ENCODE measurements around the gene CTNND1.

CTNND1 gene

GRCh38 chr11:57804466-57804865, 42.9 kb downstream of the CTNND1 start:
- no peaks in the 10 kb centered on the region for H4K20me1 ChIP-seq (ENCODE audit: insufficient read depth, low read length, poor library complexity, severe bottlenecking)
- TF ChIP-seq, protein P1, sequence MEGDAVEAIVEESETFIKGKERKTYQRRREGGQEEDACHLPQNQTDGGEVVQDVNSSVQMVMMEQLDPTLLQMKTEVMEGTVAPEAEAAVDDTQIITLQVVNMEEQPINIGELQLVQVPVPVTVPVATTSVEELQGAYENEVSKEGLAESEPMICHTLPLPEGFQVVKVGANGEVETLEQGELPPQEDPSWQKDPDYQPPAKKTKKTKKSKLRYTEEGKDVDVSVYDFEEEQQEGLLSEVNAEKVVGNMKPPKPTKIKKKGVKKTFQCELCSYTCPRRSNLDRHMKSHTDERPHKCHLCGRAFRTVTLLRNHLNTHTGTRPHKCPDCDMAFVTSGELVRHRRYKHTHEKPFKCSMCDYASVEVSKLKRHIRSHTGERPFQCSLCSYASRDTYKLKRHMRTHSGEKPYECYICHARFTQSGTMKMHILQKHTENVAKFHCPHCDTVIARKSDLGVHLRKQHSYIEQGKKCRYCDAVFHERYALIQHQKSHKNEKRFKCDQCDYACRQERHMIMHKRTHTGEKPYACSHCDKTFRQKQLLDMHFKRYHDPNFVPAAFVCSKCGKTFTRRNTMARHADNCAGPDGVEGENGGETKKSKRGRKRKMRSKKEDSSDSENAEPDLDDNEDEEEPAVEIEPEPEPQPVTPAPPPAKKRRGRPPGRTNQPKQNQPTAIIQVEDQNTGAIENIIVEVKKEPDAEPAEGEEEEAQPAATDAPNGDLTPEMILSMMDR (conservative IDR thresholded peaks at IDR 0.05; ENCODE audit: low read length), result no peak
- no peak for TF ChIP-seq EZH2phosphoT487 (IDR thresholded peaks at IDR 0.05; ENCODE audit: borderline replicate concordance)
- H3K4me1 ChIP-seq (ENCODE audit: insufficient read depth, low read length, poor library complexity, severe bottlenecking), result peaks cover 23% of the 10 kb centered on the region
- H3F3A ChIP-seq (ENCODE audit: low read depth), result no peaks in the 10 kb centered on the region
- H3K36me3 ChIP-seq (ENCODE audit: insufficient read depth, low read length), result peaks cover 52% of the 10 kb centered on the region; the same call in 1 of the 2 replicates
- H3K27me3 ChIP-seq (ENCODE audit: insufficient read depth, low read length, poor library complexity, severe bottlenecking), result no peaks in the 10 kb centered on the region
- no peaks in the 10 kb centered on the region for H3K9me2 ChIP-seq (replicated peaks; ENCODE audit: low read depth, low read length)
- H3K9me3 ChIP-seq (ENCODE audit: insufficient read depth, low read depth, low read length), result no peaks in the 10 kb centered on the region
- H2AFZ ChIP-seq (ENCODE audit: low read length), result no peak overlapping the region
- H3K79me2 ChIP-seq (ENCODE audit: insufficient read depth, low read length), result no peaks in the 10 kb centered on the region
- H3K4me2 ChIP-seq (ENCODE audit: low read depth, low read length, poor library complexity, severe bottlenecking), result no peak overlapping the region
- no peak overlapping the region for H3K4me3 ChIP-seq (ENCODE audit: low read length, poor library complexity, severe bottlenecking)
- H3K9ac ChIP-seq (ENCODE audit: low read depth, low read length, poor library complexity, severe bottlenecking), result no peak overlapping the region

DNA sequence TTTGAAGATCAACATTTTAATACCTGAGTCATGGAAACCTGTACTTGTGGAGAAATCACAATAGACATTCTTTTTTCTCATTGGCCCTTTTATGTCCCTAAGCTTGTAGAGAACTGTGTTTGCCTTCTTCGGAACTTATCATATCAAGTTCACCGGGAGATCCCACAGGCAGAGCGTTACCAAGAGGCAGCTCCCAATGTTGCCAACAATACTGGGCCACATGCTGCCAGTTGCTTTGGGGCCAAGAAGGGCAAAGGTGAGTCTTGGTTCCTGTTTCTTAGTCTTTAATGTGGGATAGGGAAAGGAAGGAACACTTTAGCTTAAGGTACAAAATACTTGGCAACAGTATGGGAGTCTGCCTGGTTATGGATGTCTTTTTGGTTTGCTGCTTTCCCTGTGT, 44.2 kb downstream of the CTNND1 start:
- no peak for TF ChIP-seq EZH2phosphoT487 (IDR thresholded peaks at IDR 0.05; ENCODE audit: borderline replicate concordance)
- TF ChIP-seq, protein P1 (conservative IDR thresholded peaks at IDR 0.05; ENCODE audit: low read length), result no peak
- Histone ChIP-seq H3K4me1 (ENCODE audit: insufficient read depth, low read length, poor library complexity, severe bottlenecking) (peaks cover 15% of the 10 kb centered on the region), H3K36me3 (ENCODE audit: insufficient read depth, low read length) (peaks cover 55% of the 10 kb centered on the region; the same call in 1 of the 2 replicates)

DNA sequence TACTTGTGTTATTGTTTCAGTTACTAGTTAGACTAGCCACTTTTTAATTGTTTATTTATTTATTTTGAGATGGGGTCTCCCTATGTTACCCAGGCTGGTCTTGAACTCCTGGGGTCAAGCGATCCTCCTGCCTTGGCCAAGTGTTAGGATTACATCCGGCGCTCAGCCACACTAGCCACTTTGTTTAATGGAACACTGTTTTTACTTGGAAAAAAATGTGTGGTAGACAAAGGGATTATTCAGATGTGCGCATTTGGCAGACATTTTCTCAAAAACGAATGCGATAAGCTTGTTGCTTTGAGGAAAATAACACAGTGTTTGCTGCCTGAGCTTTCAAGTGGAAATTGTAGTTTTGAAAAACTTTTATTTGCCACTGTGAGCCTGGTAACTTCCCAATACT, 51.0 kb downstream of the CTNND1 start:
- TF ChIP-seq, protein P1 (conservative IDR thresholded peaks at IDR 0.05; ENCODE audit: low read length), result no peak
- TF ChIP-seq EZH2phosphoT487 (IDR thresholded peaks at IDR 0.05; ENCODE audit: borderline replicate concordance), result no peak
- H2AFZ ChIP-seq (ENCODE audit: low read length), result no peak overlapping the region
- H3K4me2 ChIP-seq (ENCODE audit: low read depth, low read length, poor library complexity, severe bottlenecking), result no peak overlapping the region
- no peaks in the 10 kb centered on the region for H3F3A ChIP-seq (ENCODE audit: low read depth)
- H3K9me3 ChIP-seq (ENCODE audit: insufficient read depth, low read depth, low read length), result no peaks in the 10 kb centered on the region
- no peaks in the 10 kb centered on the region for H3K27me3 ChIP-seq (ENCODE audit: insufficient read depth, low read length, poor library complexity, severe bottlenecking)
- no peaks in the 10 kb centered on the region for H3K79me2 ChIP-seq (ENCODE audit: insufficient read depth, low read length)
- no peaks in the 10 kb centered on the region for H3K9me2 ChIP-seq (replicated peaks; ENCODE audit: low read depth, low read length)
- H3K36me3 ChIP-seq (ENCODE audit: insufficient read depth, low read length), result peaks cover 48% of the 10 kb centered on the region; the same call in 1 of the 2 replicates
- no peak overlapping the region for H3K4me3 ChIP-seq (ENCODE audit: low read length, poor library complexity, severe bottlenecking)
- H3K4me1 ChIP-seq (ENCODE audit: insufficient read depth, low read length, poor library complexity, severe bottlenecking), result no peaks in the 10 kb centered on the region
- no peaks in the 10 kb centered on the region for H4K20me1 ChIP-seq (ENCODE audit: insufficient read depth, low read length, poor library complexity, severe bottlenecking)
- no peak overlapping the region for H3K9ac ChIP-seq (ENCODE audit: low read depth, low read length, poor library complexity, severe bottlenecking)

More for the DNA sequence above, 44.2 kb downstream of the CTNND1 start:
- H4K20me1 ChIP-seq (ENCODE audit: insufficient read depth, low read length, poor library complexity, severe bottlenecking), result no peaks in the 10 kb centered on the region
- no peaks in the 10 kb centered on the region for H3F3A ChIP-seq (ENCODE audit: low read depth)
- no peaks in the 10 kb centered on the region for H3K9me2 ChIP-seq (replicated peaks; ENCODE audit: low read depth, low read length)
- H3K9me3 ChIP-seq (ENCODE audit: insufficient read depth, low read depth, low read length), result no peaks in the 10 kb centered on the region
- no peak overlapping the region for H3K9ac ChIP-seq (ENCODE audit: low read depth, low read length, poor library complexity, severe bottlenecking)
- no peak overlapping the region for H2AFZ ChIP-seq (ENCODE audit: low read length)
- no peaks in the 10 kb centered on the region for H3K27me3 ChIP-seq (ENCODE audit: insufficient read depth, low read length, poor library complexity, severe bottlenecking)
- H3K79me2 ChIP-seq (ENCODE audit: insufficient read depth, low read length), result no peaks in the 10 kb centered on the region
- no peak overlapping the region for H3K4me3 ChIP-seq (ENCODE audit: low read length, poor library complexity, severe bottlenecking)
- H3K4me2 ChIP-seq (ENCODE audit: low read depth, low read length, poor library complexity, severe bottlenecking), result no peak overlapping the region
